Adipocyte (in vitro differentiated cells): Measurements from ENCODE around the gene PVALEF.

Source experiments
- DNase-seq: peaks from one replicate; pipeline ENCODE4 v3.0.0-alpha.2; 2015; ENCODE audit warnings: low read depth
- H3K27me3 ChIP-seq: replicated peaks from 2 replicates; pipeline ENCODE4 v1.7.0; 2013; ENCODE audit warnings: mild to moderate bottlenecking, low read length, moderate library complexity; ENCODE audit not compliant: control insufficient read depth, insufficient read depth
- H3K36me3 ChIP-seq: 2 replicates; pipeline ENCODE4 v1.7.0; 2013; ENCODE audit warnings: low read length, mild to moderate bottlenecking, moderate library complexity; ENCODE audit not compliant: control insufficient read depth, insufficient read depth, severe bottlenecking
- H3K4me1 ChIP-seq: 2 replicates; pipeline ENCODE4 v1.7.0; 2013; ENCODE audit warnings: mild to moderate bottlenecking, low read length, moderate library complexity; ENCODE audit not compliant: control insufficient read depth, insufficient read depth
- H3K4me3 ChIP-seq: 2 replicates; pipeline ENCODE4 v1.7.0; 2013; ENCODE audit warnings: mild to moderate bottlenecking, low read length, moderate library complexity
- H3K9ac ChIP-seq: 2 replicates; pipeline ENCODE4 v1.7.0; 2013; ENCODE audit warnings: mild to moderate bottlenecking, low read length, moderate library complexity
- H3K9me3 ChIP-seq: 2 replicates; pipeline ENCODE4 v1.7.0; 2013; ENCODE audit warnings: mild to moderate bottlenecking, low read length, moderate library complexity; ENCODE audit not compliant: control insufficient read depth

Gene PVALEF

DNA sequence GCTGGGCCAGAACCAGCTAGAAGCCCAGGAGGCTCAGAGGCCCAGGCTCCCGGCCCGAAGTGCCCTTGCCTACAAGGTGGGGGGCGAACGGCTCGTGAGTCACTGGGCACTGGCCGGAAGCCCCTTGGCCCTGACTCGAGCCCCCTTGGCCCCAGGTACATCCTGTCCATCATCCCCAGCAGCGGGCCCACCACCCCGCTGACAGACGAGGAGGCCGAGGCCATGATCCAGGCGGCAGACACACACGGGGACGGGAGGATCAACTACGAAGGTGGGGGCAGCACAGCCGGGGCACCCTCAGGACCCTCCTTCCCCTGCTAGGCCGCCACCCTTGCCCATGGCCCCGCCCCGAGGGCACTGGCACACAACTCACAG, 16.5 kb downstream of the PVALEF start:
- DNase-seq = no peak
- H3K9ac ChIP-seq = no peak overlapping the region
- H3K4me3 ChIP-seq = no peak overlapping the region
- peaks cover 22% of the 10 kb centered on the region for H3K27me3 ChIP-seq
- no peaks in the 10 kb centered on the region for H3K9me3 ChIP-seq
- H3K4me1 ChIP-seq = no peaks in the 10 kb centered on the region
- no peaks in the 10 kb centered on the region for H3K36me3 ChIP-seq

DNA sequence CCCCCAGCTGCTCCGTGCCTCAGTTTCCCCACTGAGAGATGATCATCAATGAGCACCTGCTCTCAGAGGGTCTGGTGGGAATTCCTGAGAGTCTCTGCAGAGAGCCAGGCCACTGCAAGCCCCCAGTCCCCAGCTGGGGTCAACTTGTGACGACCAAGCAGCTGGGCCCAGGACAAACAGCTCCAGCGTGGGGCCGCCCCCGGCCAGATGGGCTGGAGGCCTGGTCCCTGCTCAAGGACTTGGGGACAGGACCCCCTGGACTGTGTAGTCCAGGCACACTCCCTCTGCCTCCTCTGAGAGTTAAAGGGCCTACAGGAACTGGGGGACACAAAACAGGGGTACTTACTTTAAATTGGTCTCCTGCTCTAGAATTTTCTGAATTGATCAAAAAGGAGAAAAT, 17.3 kb downstream of the PVALEF start:
- H3K4me1 ChIP-seq = no peaks in the 10 kb centered on the region
- peaks cover 20% of the 10 kb centered on the region for H3K27me3 ChIP-seq
- no peak for DNase-seq
- no peaks in the 10 kb centered on the region for H3K9me3 ChIP-seq
- H3K36me3 ChIP-seq = no peaks in the 10 kb centered on the region
- H3K9ac ChIP-seq = no peak overlapping the region
- H3K4me3 ChIP-seq = no peak overlapping the region

DNA sequence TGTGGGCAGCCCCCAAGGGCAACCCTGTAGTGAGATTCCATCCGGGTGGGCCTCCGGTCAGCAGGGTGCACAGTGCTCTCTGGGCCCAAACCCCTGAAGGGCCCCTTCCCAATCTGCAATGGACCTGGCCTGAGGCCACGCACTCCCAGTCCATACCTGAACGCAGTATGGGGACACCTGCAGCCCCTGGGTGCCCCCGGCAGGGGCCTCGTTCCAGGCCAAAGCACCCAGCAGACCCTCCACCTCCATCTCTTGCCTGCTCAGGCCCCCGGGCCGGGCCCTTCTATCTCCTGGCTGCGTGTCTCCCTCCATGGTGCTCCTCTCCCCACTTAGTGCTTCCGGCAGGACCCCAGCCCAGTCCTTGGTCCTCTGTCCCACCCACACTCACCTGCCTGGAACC, 18.0 kb downstream of the PVALEF start:
- DNase-seq = no peak
- Histone ChIP-seq H3K27me3 (peaks cover 17% of the 10 kb centered on the region), H3K9me3 (no peaks in the 10 kb centered on the region), H3K9ac (no peak overlapping the region), H3K4me1 (no peaks in the 10 kb centered on the region), H3K4me3 (no peak overlapping the region), H3K36me3 (no peaks in the 10 kb centered on the region)

DNA sequence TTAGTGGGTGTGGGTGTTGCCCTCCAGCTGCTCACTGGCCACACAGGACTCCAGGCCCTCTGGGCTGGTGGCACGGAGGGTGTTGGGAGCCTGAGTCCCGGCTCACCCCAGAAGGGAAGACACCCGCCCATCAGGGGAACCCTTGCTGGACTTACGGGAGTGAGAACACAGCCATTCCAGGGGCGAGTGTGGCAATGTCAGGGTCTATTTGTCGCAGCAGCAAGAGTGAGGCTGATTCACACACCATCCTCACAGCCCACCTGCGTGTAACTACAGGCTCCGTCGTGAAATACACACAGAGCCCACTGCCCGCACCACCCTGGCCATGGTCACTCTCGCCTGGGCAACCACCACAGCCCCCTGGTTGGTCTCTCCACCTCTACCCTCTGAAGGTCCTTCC, 18.5 kb downstream of the PVALEF start:
- no peak overlapping the region for H3K9ac ChIP-seq
- H3K36me3 ChIP-seq = no peaks in the 10 kb centered on the region
- no peaks in the 10 kb centered on the region for H3K9me3 ChIP-seq
- no peaks in the 10 kb centered on the region for H3K4me1 ChIP-seq
- H3K4me3 ChIP-seq = no peak overlapping the region
- no peak for DNase-seq
- peaks cover 17% of the 10 kb centered on the region for H3K27me3 ChIP-seq

DNA sequence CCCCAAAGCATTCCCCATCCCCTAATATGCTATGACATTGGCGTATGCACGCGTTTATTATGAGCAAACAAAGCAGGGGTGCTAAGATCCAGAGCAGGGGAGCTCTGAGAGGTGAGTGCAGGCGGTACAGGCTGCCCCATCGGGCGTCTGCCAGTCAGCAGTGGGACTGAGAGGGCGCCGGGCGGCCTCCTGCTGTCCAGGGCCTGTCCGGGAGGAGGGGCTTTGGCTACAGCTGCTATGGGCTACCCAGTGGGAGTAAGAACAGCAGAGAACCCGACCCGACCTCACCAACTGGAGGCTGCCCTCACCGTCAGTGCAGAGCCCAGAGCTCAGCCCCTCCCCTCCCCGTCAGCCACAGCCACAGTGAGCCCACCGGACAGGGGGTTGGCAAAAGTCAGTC, 19.2 kb downstream of the PVALEF start:
- no peaks in the 10 kb centered on the region for H3K36me3 ChIP-seq
- peaks cover 10% of the 10 kb centered on the region for H3K27me3 ChIP-seq
- H3K9ac ChIP-seq = no peak overlapping the region
- no peaks in the 10 kb centered on the region for H3K9me3 ChIP-seq
- H3K4me1 ChIP-seq = no peaks in the 10 kb centered on the region
- DNase-seq = no peak
- no peak overlapping the region for H3K4me3 ChIP-seq

DNA sequence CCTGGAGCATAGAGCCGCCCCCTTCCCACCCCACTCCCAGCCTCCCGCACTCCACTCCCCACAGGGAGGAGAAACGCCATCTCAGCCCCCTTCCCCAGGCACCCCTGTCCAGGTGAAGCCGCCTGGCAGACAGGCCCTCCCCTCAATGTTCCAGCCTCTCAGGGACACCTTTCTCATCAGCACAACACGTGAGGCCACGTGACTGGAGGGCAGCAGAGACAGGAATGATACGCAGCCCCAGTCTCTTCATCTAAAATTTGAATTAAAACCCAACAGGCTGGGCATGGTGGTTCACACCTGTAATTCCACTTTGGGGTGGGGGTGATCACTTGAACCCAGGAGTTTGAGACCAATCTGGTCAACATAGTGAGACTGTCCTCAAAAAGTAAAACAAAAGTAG, 20.9 kb downstream of the PVALEF start:
- no peaks in the 10 kb centered on the region for H3K4me1 ChIP-seq
- H3K36me3 ChIP-seq = no peaks in the 10 kb centered on the region
- H3K4me3 ChIP-seq = no peak overlapping the region
- H3K9me3 ChIP-seq = no peaks in the 10 kb centered on the region
- H3K27me3 ChIP-seq = peaks cover 10% of the 10 kb centered on the region
- DNase-seq = no peak
- H3K9ac ChIP-seq = no peak overlapping the region

DNA sequence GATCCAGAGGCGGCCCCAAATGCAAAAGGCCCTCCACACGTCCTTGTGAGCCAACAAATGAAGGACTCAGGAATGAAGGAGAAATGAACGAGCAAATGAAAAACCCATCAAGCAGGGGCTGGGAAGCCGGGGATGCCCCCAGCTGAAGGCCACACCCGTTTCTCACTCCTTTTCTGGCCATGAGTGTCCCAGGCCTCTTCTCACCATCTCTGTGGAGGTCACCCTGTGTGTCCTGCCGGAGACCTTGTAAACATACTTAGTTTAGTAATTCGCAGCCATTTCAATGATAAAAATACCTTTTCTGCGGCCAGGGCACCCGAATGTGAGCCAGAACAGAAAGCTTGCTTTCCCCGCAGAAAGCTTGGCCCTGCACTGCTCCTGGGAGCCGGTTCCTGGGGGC, 21.8 kb downstream of the PVALEF start:
- no peaks in the 10 kb centered on the region for H3K4me1 ChIP-seq
- H3K9me3 ChIP-seq = no peaks in the 10 kb centered on the region
- no peak for DNase-seq
- no peak overlapping the region for H3K4me3 ChIP-seq
- H3K36me3 ChIP-seq = no peaks in the 10 kb centered on the region
- peaks cover 10% of the 10 kb centered on the region for H3K27me3 ChIP-seq
- no peak overlapping the region for H3K9ac ChIP-seq

DNA sequence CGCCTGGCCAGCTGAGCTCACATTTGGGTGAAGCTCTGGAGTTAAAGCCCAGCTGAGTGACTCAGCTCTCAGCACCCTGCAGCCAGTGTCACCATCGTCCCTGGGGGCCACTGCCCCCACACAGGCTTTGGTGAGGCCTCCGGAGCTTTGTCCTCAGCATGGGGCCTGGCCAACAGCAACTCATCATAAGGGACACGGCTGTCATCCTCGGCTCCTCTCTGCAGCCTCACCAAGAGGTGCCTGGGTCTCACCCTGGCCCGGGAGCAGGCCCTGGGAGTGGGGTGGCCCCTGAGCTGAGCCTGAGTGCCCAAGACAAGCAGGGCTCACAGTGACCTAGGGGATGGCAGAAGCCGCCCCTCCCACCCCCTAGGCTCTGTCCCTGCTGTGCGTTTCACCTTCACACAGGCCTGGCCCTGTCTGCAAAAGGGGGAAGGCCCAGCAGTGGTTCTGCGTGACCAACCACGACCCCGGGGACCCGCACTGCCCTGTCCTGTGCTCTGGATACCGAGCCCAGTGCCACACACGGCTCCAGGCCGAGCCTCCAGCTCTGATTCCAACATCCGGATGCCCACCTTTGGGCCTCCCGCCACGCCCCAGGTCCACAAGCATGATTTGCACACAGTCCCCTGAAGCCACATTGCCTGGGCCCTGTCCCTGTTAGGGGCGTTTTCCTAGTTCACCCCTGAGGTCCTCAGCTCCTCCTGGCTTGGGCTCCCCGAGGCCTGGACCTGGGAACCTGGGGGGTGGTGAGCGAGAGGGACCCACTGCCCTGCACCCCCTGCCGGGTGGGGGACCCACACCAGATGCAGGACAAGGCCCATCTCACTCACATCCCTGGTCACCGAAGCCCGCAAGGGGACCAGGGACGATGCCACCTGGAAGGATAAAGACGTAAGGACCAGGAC, 22.5 kb downstream of the PVALEF start:
- DNase-seq = no peak
- Histone ChIP-seq H3K4me3 (no peak overlapping the region), H3K9ac (no peak overlapping the region), H3K4me1 (no peaks in the 10 kb centered on the region), H3K36me3 (no peaks in the 10 kb centered on the region), H3K27me3 (peaks cover 10% of the 10 kb centered on the region), H3K9me3 (no peaks in the 10 kb centered on the region)

DNA sequence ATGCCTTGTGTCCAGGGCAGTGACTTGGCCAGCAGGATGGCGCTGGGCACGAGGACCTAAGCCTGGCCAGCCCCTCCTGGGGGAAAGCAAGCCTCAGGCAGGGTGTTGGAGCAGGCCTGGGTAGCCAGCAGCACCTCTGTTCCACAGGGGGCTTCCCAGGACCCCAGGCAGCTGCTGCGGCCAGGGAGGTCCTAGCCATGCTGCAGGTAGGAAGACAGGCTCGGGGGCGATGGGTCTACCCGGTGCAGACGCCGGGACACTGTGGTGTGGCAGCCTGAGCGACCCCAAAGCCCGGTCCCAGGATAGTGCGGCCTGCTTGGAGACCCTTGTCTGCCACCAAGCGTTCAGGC, 23.2 kb downstream of the PVALEF start:
- no peaks in the 10 kb centered on the region for H3K4me1 ChIP-seq
- H3K9me3 ChIP-seq = no peaks in the 10 kb centered on the region
- H3K9ac ChIP-seq = no peak overlapping the region
- H3K4me3 ChIP-seq = no peak overlapping the region
- H3K36me3 ChIP-seq = no peaks in the 10 kb centered on the region
- peaks cover 8% of the 10 kb centered on the region for H3K27me3 ChIP-seq
- DNase-seq = no peak

DNA sequence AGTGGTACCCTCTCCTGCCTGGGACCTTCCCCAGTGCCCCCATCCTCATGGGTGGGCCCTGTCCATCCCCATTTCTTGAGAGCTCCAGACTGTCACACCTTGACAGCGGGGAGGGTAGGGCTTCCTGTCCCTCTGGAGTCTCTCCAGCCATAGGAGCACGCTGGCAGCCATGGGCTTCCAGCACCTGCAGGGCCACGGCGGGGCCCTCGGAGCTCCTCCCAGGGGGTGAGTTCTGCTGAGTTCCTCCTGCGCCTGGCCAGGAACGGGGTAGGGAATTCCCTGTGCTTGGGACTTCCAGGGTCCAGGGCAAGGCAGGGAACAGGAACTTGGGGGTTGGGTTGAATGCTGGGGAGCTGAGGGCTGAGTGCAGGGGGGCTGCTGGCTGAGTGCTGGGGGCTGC, 23.7 kb downstream of the PVALEF start:
- Histone ChIP-seq H3K27me3 (peaks cover 6% of the 10 kb centered on the region), H3K36me3 (no peaks in the 10 kb centered on the region), H3K9ac (no peak overlapping the region), H3K4me1 (no peaks in the 10 kb centered on the region), H3K9me3 (no peaks in the 10 kb centered on the region), H3K4me3 (no peak overlapping the region)
- DNase-seq = no peak

DNA sequence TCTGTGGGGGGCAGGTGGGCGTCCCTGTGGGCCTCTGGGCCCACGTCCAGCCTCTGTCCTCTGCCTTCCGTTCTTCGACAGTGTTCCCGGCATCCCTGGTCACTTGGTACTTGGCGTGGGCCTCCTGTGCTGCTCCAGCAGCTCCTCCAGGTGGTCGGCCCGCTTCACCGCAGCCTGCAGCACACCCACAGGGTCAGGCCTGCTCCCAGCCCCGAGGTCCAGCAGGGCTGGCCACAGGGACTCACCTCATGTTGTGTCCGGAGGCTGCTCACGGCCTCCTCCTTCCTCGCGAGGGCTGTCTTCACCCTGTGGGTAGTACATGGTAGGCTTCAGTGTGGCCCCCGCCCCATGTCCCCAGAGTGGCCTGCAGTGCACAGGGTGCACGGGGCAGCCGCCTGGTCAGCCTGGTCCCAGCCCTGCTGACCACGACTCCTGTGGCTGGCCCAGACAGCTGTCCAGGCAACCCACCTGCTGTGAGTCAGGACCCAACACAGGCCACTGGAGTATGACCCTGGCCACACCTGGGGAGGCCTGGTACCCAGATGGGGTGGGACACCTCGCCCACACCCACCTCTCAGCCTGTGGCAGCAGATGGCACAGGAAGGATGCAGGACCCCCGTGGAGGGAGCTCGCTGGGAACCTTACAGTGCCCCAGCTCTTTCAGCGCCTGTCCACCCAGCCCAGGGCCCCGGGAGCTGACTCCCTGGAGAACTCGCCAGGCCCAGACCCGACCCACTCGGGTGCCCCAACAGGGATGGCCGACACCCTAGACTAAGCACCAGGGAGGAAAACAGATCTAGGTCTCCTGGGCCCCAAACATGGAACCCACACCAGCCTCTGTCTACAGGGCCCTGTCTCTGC, 24.6 kb downstream of the PVALEF start:
- no peaks in the 10 kb centered on the region for H3K36me3 ChIP-seq
- H3K4me3 ChIP-seq = no peak overlapping the region
- H3K4me1 ChIP-seq = no peaks in the 10 kb centered on the region
- no peak overlapping the region for H3K9ac ChIP-seq
- no peaks in the 10 kb centered on the region for H3K9me3 ChIP-seq
- H3K27me3 ChIP-seq = peaks cover 6% of the 10 kb centered on the region
- DNase-seq = no peak
